Skin of body (tissue), 2 donors: ENCODE results near the gene RAMAC. TPM values are rescaled to one million over a fixed set of nuclear protein-coding genes. Genes with fewer than 3 reads are reported as not detected.
A peak's percentile ranks its signal among the peaks of the same experiment; 100 is the strongest.
"Not testable (repeated sequence)": the region's sequence is repeated elsewhere in the genome, so short reads cannot be mapped to it uniquely, and the experiment has no call there.

Source experiments
- DNase-seq: peaks from one replicate; lab custom pipeline; 2025; lab: John Stamatoyannopoulos, UW
- total RNA-seq: library from RNA; depleted of rRNA; stranded (reverse); fragments of >200 nt; gene quantifications from one replicate; pipeline ENCODE4 v1.2.3, GENCODE V29; 2014

RAMAC gene
- total RNA-seq, 1 donor from 2014 or later = 32.2 TPM

DNA sequence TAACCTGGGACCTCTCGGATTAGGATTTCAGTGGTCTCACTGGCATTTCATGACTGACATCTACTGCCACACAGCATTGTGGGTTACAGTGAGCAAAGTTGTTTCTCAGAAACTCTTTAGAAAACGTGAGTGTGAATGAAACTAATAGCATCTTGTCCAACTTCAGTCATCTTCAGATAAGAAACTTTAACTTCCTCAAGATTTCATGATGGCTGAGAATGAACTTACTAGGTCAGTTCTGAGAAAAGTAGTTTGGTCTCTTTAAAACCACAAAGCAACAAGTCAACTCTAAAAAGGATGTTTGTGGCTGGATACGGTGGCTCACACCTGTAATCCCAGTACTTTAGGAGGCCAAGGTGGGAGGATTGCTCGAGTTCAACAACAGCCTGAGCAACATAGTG, 19.3 kb upstream of the RAMAC start:
- no peak for DNase-seq

DNA sequence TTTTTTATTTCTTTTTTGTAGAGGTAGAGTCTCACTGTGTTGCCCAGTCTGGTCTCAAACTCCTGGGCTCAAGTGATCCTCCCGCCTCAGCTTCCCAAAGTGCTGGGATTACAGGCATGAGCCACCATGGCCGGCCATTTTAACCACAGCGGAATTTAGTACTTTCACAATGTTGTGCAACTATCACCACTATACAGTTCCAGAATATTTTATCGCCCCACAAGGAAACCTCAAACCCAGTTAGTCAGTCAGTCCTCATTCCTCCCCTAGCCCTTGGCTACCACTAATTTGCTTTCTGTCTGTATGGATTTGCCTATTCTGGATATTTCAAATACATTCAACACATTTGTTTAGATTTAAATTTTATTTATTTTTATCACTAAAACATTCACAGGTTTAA, 17.9 kb upstream of the RAMAC start:
- no peak for DNase-seq

DNA sequence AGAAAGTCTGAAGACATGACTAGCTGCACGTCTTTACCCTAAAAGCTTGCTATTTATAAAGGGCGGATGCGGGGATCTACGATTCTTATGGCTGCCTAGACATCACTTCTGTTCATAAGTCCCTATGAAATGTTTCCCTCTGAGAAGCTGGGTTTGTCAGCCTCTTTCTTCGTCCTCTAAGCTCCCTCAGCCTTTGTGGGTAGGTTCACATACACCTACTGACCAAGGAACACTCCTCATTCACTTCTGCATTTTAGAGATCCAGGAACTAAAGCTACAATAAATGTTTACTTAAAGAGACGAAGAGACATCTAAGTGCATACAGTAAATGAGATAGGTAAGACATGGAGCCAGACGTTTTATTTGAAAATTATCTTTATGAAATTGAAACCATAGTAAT, 16.7 kb upstream of the RAMAC start:
- no peak for DNase-seq

DNA sequence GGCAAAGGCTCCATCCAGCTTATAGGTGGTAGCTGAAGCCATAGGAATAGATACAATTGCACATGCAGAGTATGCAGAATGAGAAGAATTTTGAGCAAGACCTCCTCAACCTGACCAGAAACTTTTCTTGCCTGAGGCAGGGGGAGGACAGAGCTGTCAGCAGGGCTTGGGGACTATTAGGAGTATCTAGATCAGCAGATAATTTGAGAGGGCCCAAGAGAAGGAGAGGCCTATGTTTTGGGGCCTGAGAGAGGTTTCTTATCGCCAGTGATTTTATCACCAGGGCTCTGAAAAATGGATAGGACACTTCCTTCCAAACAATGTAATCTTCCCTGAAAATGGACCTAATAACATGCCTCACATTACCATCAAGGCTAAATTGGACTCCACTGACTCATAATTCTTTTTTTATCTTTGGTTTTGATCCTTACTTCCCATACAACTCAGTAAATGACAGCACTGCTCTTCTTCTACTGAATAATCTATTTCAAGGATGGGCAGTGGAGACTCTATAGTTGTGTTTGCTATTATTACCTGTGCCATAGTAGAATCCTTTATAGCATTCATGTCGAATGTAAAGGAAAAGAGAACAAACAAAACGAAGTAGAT, 15.8 kb upstream of the RAMAC start:
- no peak for DNase-seq

DNA sequence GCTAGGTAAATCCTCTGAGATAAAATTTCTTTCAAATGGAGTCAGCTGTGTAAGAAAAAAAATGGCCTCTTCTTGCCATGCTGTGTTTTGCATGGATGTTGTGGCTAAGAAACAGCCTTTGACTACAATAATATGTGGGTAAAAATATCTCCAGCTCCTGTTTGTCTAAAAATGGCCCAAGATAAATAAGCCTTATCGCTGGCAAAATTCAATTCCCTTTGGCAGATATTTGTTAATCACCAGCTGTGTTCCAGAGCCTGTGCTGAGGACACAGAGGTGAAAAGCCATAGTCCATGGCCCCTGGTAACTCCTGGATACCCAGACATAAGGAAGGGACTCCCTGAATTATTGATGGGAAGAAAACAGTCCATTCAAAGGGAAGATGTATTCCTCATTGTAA, 15.3 kb upstream of the RAMAC start:
- no peak for DNase-seq

DNA sequence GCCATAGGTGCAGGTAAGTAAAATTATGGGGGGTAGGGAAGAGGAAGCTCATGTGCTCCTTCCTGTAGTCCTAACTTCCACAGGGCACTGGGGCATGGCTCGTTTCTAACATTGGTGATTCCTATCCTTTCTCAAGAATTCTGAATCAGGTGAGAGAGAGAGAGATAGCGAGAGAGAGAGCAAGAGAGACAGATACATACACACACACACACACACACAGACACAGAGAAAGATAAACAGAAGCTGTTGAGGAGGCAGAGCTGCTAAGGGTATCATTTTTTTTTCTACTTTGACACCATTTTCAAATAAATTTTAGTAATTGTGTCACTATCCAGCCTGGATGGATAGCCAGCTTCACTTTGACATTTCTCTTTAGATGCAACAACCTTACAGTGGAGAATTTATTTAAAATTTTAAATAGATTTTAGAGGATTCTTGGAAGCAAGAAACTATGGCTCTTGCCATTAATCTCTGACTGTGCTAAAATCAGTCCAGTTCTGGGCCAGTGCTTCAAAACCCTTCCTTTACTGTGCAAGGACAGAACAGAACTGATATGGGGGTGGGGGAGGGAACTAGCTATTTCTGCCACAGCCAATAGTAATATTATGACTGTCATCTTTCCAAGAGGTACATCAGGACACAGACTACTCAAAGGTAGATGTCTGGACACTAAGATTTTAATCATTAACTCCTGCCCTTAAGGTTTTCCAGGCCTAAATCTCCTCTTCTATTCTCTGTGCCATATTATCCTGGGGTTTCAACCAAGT, 14.6 kb upstream of the RAMAC start:
- DNase-seq = no peak

DNA sequence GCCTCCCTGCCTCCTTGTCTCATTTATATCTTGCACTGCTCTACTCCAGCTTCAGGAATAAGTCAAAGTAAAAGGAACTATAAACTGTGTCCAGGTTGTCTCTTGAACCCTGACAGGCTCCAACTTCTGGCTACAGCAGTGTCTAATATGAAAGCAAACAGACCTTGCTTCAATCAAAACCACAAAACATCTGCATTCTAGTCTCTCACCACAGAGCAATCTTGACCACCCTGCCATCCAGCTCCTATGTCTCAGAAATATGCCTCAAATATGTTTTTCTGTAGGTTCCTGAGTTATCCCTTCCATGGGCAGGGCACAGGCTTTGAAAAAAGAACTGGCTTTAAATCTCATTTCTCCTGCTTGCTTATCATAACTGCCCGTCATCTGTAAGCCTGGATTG, 13.0 kb upstream of the RAMAC start:
- no peak for DNase-seq

DNA sequence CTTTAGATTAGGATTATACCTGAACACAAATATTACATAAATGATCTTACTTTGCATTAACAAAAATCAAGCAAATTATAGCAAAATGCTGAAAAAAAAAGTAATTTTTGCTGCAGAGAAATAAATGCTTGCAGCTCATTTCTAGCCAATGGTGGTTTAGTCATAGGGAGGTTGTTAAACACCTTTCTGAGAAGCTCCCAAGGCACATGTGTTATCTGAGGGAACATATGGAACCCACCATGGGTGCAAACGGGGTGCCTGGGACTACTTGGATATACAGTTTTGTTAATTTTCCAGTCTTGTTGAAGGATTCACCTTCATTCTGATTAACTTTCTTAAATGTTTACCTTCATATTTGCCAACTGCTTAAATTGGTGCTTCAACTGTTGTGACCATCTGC, 8.9 kb upstream of the RAMAC start:
- DNase-seq = no peak

DNA sequence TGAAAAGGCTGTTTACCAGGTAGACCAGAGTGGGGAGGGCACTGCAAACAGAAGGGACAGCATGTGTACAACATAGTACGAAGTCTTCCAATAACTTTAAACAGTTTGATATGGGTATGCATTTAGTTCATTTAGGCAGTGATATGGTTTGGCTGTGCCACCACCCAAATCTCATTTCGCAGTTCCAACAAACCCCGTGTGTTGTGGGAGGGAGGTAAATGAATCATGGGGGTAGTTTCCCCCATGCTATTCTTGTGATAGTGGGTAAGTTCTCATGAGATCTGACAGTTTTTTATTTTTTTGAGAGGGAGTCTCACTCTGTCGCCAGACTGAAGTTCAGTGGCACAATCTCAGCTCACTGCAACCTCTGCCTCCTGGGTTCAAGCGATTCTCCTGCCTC, 7.6 kb upstream of the RAMAC start:
- DNase-seq = no peak

DNA sequence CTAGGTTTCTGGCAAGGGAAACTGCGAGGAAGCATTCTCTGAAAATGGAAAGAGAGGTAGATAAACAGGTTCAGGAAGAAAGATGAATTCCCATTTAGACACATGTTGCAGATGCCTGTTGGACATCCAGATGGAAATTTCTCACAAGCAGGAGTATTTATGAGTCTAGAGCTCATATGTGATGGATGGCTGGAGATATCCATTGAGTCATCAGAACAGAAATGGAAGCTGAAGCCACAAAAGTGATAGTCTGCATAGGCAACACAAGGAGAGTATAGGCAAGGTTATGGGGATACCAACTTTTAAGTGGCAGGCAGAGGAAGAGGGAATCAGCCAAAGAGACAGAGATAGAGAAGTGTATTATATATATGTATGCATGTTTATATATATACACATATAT, 6.3 kb upstream of the RAMAC start:
- DNase-seq = no peak

DNA sequence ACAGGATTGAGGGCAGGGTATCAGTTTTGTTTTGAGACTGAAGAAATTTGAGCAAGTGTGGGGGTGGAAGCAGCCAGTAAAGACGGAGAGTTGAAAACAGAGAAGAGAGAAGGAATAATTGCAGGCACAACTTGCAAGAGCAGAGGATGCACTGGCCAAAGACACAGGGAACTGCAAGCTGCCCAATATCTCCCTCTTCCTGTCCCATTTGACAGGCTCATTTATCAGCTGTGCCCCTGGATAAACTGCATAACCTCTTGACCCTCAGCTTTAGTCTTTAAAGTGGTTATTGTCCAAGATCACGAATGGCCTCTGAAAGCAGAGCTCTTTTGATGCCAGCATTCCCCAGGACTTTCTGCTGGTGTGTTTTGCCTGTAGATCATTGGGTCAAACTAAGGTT, 5.0 kb upstream of the RAMAC start:
- no peak for DNase-seq

DNA sequence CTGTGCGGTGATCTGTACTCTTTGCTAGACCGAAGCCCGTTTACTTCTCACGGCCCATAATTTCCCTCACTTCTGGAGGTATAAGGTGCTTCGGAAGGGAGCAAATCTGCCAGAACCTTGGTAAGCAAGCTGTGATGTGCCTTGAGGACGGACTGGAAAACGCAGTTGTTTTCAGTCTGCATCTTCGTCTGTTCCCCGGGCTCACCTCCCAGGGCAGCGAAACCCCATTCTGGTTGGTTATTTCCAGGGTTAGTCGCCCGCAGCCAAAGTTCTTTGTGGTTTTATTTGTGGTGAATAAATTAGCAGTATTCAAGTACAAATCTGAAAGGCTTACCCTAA, 401 bp downstream of the RAMAC start:
- DNase-seq = peak; percentile 43

DNA sequence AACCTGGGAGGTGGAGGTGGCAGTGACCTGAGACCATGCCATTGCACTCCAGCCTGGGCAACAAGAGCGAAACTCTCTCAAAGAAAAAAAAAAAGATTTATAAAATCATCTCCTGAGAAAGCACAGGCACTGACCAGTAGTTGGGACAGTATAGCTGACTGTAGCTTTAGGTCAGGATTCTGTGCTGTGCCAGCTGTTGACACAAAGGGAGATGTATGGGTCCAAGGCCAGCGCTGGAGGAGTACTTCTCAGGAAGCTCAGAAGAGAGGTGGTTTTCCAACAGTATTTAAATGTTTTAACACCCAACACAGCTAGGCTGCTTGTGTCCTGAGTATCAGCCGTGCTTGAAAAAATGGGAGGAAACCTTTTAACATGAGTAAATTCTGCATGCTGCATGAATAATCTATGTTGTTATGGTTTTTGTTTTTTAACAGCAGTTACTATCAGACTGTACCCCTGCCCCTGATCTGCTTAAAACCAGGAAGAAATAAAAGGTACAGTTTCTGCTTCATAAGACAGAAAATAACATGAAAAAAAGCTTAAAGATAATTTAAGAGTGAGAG, 6.5 kb downstream of the RAMAC start:
- no peak for DNase-seq

DNA sequence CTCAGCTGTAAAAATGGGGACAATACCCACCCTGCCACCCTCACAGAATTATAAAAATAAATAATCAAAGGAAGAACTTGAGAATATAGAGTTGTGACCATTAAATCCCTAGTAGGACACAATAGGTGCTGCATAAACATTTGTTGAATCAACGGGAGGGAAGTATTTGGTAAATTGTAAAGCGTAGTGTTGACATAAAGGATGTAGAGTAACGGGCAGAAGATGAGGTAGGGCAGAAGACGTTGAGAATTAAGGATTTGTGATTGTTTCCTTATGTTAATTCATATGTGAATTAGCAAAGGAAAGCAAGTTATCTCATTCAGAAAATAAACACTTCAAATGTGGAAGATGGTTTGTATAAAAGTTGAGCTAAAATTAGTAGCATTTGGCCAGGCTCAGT, 7.1 kb downstream of the RAMAC start:
- DNase-seq = no peak

DNA sequence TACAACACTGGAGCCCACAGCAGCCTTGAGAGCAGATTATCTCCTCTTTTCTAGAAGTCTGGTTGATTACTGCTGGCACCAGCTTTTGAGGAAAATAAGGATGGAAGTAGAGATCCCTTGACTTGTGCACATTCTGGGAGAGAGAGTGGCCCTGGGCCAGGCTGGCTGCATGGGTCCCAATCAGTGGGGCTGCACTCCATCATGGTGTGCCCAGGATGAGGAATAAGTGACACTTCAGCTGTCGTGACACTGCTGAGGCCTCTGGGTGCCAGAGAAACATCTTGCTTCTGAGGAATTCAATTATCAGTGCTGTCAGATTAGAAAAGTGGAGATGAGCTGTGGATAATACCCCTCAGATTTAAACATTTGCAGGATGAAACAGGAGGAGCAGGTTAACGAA, 9.1 kb downstream of the RAMAC start:
- DNase-seq = no peak

DNA sequence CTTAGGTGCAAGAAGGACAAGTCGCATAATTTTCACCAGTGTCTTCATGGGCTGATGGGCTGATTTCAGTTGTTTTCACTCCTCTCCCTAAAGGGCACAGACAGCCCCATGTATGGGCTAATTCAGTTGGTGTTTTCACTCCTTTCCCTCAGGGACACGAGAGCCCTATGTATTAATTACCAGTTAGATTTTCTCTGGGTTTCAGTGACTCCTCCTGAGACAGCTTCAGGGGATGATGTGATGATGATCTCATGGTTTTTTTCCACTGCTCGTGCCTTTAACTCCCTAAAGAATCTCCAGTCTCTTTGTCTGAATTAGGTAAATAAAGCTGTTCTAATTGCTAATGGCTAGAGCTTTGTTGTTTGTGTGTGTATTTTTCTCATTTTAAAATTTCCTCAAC, 9.9 kb downstream of the RAMAC start:
- no peak for DNase-seq

DNA sequence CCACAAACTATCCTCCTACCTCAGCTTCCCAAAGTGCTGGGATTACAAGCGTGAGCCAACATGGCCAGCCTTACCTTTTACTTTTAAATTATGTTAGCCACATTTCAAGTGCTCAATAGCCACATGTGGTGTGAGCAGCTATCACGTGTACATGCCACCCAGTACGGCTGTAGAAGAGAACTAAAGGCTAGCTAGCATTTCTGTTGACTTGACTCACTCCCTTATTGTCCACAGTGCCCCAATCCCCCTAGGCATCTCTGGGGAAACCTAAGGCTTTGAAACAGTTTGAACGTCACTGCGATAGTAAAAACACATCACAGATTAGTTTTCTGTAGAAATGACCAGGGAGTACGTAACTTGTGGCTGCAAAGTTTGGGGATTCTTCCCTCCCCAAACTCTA, 13.4 kb downstream of the RAMAC start:
- no peak for DNase-seq

DNA sequence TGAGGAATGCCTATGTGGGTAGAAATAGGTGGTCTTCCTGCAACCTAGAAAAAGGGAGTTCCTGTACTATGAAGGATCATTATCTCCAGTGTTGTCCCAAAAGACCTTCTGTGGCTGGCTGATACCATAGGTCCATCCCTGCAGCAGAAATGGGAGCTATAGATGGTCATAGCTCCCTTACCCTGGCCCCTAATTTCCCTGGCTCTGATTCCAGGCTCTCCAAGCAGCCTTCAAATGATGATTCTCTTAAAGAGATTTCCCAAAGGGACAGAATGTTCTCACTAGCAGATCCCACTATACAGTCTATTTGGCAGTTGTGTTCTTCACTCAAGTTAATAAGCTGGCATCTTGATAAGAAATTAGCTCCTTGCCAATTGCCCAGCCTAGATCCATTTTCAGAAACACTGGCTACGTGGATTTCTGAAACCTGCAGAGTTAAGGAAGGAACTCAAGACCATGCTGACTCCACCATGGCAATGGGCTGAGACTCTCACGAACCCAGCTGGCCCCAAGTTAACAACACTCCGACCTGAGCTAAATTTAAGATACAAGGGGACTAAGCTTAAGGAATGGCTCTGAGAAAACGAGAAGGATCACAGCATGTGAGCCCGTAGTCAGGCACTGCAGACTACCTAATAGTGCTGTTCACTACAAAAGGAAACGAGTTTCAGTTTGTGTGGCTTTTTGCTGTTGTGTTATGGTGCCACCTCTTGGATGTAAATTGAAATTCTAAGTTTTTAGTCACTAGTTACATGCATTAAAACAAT, 14.1 kb downstream of the RAMAC start:
- peak; percentile 67 for DNase-seq

DNA sequence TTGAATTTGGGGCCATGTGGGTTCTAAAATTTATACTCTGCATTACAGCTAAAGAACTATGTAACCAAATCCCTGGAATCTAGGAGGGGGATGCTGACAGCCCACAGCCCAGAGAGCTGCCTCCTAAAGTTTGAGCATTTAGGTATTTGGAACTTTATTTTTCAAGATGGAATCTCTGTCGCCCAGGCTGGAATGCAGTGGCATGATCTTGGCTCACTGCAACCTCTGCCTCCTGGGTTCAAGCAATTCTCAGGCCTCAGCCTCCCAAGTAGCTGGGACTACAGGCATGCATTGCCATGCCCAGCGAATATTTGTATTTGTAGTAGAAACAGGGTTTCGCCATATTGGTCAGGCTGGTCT, 14.6 kb downstream of the RAMAC start:
- DNase-seq = not testable (repeated sequence)

DNA sequence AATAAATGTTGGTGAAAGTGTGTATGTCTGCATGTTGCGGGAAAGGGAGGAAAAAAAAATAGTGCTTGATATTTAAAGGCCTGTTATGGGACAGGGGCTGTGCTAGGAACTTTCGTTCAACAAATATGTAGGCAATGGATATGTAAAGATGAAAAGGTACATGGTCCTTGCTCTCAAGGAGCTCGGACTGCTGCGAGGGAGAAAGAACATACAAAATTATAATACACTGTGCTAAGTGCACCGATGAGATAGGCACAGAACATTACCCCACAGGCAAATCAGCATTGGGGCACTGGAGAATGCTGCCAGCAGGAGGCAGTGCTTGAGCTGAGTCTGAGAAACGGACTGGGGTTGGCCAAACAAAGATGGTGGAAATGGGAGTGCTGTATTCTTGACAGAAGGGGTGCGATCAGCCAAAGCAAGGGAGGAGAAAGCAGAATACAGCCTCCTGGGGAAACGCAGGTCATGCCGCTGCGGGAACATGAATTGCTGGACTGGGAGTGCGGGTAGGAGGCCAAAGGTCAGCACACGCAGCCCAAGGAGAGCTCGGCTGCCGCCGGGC, 24.8 kb downstream of the RAMAC start:
- DNase-seq = peak; percentile 36

DNA sequence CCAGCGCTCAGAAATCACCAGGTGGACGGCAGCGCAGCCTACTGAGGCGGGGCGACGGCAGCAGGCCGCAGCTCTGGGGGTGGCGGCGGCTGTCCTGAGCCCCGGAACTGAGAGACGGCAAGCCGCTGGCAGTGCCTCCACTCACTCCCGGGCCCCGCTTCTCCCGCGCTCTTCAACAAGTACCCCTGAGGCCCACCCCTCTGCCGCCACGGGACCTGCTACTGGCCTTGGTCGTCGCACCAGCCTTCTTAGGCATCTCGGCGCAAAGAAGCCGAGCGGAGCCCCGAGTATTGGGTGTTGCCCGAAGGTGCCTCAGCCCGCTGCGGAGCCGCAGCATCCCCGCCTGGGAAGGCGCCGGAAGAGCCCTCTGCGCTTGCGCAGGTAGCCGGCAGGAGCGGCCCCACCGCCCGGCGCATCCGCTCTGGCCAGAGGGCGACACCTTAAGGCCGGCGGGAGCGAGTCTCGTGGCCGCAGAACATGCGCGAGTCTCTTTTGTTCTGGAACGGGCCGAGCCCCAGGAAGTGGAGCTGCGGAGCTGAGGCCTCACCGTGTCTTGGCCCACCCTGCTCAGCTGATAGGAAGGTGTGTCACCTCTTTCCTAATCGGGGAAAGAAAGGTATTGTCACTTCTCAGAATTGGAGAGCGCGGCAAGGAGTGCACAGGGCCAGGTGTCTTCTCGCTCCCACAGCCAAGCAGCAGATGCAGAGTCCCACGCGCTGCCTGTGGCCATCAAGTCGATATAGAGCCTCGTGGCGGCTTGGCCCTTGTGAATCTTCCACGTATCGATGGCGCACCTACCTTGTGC, 25.5 kb downstream of the RAMAC start, which contains the start of gene C15orf40:
C15orf40 (minus strand) TSS at position 369 of the 805 bp plus-strand sequence; CDS start at position 337, 32 bp downstream.
- peak; percentile 66 for DNase-seq
